GM18520 (cell line): ENCODE results near the gene CCDC74B.
A peak's percentile ranks its signal among the peaks of the same experiment; 100 is the strongest.
"Not testable (repeated sequence)": the region's sequence is repeated elsewhere in the genome, so short reads cannot be mapped to it uniquely, and the experiment has no call there.

Source experiments
- ATAC-seq: cut with Tn5 transposase; IDR thresholded peaks from one replicate; pipeline ENCODE4 v1.9.1; 2021; ENCODE audit not compliant: unreplicated experiment

Gene CCDC74B

GRCh38 chr2:130166611-130167010, 21.7 kb upstream of the CCDC74B start:
- ATAC-seq: not testable (repeated sequence)

GRCh38 chr2:130165293-130166016, 20.5 kb upstream of the CCDC74B start:
- no peak for ATAC-seq

GRCh38 chr2:130162968-130163367, 18.1 kb upstream of the CCDC74B start:
- no peak for ATAC-seq

- ATAC-seq: not testable (repeated sequence)
These were observed 17.6 kb upstream of the CCDC74B start for GRCh38 chr2:130162486-130162885.

GRCh38 chr2:130160838-130161705, 16.2 kb upstream of the CCDC74B start:
- ATAC-seq: not testable (repeated sequence)

GRCh38 chr2:130160131-130160530, 15.2 kb upstream of the CCDC74B start:
- ATAC-seq: no peak

- not testable (repeated sequence) for ATAC-seq
These were observed 14.5 kb upstream of the CCDC74B start for GRCh38 chr2:130159376-130159775.

GRCh38 chr2:130158631-130159030, 13.7 kb upstream of the CCDC74B start:
- no peak for ATAC-seq

- peak; percentile 69 for ATAC-seq
These were observed 13.1 kb upstream of the CCDC74B start for GRCh38 chr2:130157825-130158514.

GRCh38 chr2:130157354-130157753, 12.4 kb upstream of the CCDC74B start:
- peak; percentile 40 for ATAC-seq

- ATAC-seq: no peak
These were observed 11.7 kb upstream of the CCDC74B start for GRCh38 chr2:130156624-130157004.

GRCh38 chr2:130155956-130156623, 11.2 kb upstream of the CCDC74B start:
- not testable (repeated sequence) for ATAC-seq

- no peak for ATAC-seq
These were observed 10.2 kb upstream of the CCDC74B start for GRCh38 chr2:130154773-130155765.

- ATAC-seq: not testable (repeated sequence)
These were observed 9.5 kb upstream of the CCDC74B start for GRCh38 chr2:130154423-130154770.

- ATAC-seq: not testable (repeated sequence)
These were observed 9.0 kb upstream of the CCDC74B start for GRCh38 chr2:130153721-130154422.

GRCh38 chr2:130152816-130153595, 8.1 kb upstream of the CCDC74B start:
- no peak for ATAC-seq

GRCh38 chr2:130152136-130152815, 7.4 kb upstream of the CCDC74B start:
- not testable (repeated sequence) for ATAC-seq

GRCh38 chr2:130151145-130151512, 6.2 kb upstream of the CCDC74B start:
- not testable (repeated sequence) for ATAC-seq
